IMR-90 (cell line): ENCODE results near the gene TM7SF3. TPM values are rescaled to one million over a fixed set of nuclear protein-coding genes. Genes with fewer than 3 reads are reported as not detected.

ENCODE experiments used
- ATAC-seq: fragments of 200-7000 bp; cut with Tn5 transposase; 2 replicates; pipeline ENCODE4 v1.9.1; 2020; ENCODE audit warnings: low read depth, mild to moderate bottlenecking, moderate library complexity
- BruUV-seq: library from RNA; stranded (reverse); fragments of 400-500 nt; replicated peaks from 2 replicates; lab custom pipeline; 2021; lab: Mats Ljungman, UMichigan
- CTCF ChIA-PET: fragments of 300-600 bp; formaldehyde crosslinking; extraction: SDS; loops from one replicate; lab custom pipeline; 2021; ENCODE audit warnings: antibody characterized with exemption; lab: Yijun Ruan, JAX
- POLR2A ChIA-PET: fragments of 300-600 bp; sonication (Branson Sonifier 250); formaldehyde crosslinking; loops from one replicate; lab custom pipeline; 2022; ENCODE audit warnings: antibody characterized with exemption; ENCODE audit not compliant: unreplicated experiment; lab: Charles Lee
- DNase-seq: peaks from one replicate; pipeline ENCODE4 v3.0.0; 2013
- H2AFZ ChIP-seq: replicated peaks from 2 replicates; pipeline ENCODE3; 2013; ENCODE audit warnings: low read length, mild to moderate bottlenecking; ENCODE audit not compliant: poor library complexity
- H2AK5ac ChIP-seq: 2 replicates; pipeline ENCODE4 v1.6.1; 2013; ENCODE audit warnings: low read depth, low read length, inconsistent platforms
- H2AK9ac ChIP-seq: replicated peaks from 2 replicates; pipeline ENCODE3; 2013; ENCODE audit warnings: mild to moderate bottlenecking, low read depth, low read length, moderate library complexity; ENCODE audit not compliant: poor library complexity
- H2BK120ac ChIP-seq: 2 replicates; pipeline ENCODE4 v1.6.1; 2013; ENCODE audit warnings: low read depth, low read length, inconsistent platforms
- H2BK15ac ChIP-seq: 3 replicates; pipeline ENCODE4 v1.6.1; 2013; ENCODE audit warnings: low read depth, low read length, inconsistent platforms
- H2BK20ac ChIP-seq: 2 replicates; pipeline ENCODE4 v1.6.1; 2013; ENCODE audit warnings: low read depth, mild to moderate bottlenecking, inconsistent platforms, low read length, moderate library complexity
- H2BK5ac ChIP-seq: 2 replicates; pipeline ENCODE4 v1.6.1; 2013; ENCODE audit warnings: mild to moderate bottlenecking, low read depth, low read length, inconsistent platforms; ENCODE audit not compliant: poor library complexity, severe bottlenecking
- H3K14ac ChIP-seq: replicated peaks from 2 replicates; pipeline ENCODE4 v1.6.1; 2013; ENCODE audit warnings: low read depth, low read length, inconsistent platforms
- H3K18ac ChIP-seq: 2 replicates; pipeline ENCODE4 v1.6.1; 2013; ENCODE audit warnings: low read depth, low read length, control low read depth
- H3K23ac ChIP-seq: 2 replicates; pipeline ENCODE4 v1.6.1; 2013; ENCODE audit warnings: low read depth, low read length, inconsistent platforms
- H3K27ac ChIP-seq: 2 replicates; pipeline ENCODE4 v1.5.1; 2013; ENCODE audit warnings: mild to moderate bottlenecking, control low read depth, low read length; ENCODE audit not compliant: insufficient read depth
- H3K27me3 ChIP-seq: 2 replicates; pipeline ENCODE4 v1.6.1; 2013; ENCODE audit warnings: low read length; ENCODE audit not compliant: control insufficient read depth, insufficient read depth
- H3K36me3 ChIP-seq: 2 replicates; pipeline ENCODE4 v1.6.1; 2013; ENCODE audit warnings: low read length, mixed read lengths; ENCODE audit not compliant: control insufficient read depth, insufficient read depth
- H3K4ac ChIP-seq: 2 replicates; pipeline ENCODE4 v1.6.1; 2013; ENCODE audit warnings: low read depth, low read length, inconsistent platforms
- H3K4me1 ChIP-seq: 2 replicates; pipeline ENCODE4 v1.6.1; 2013; ENCODE audit warnings: low read length, mixed read lengths; ENCODE audit not compliant: control insufficient read depth, insufficient read depth
- H3K4me2 ChIP-seq: 2 replicates; pipeline ENCODE4 v1.6.1; 2013; ENCODE audit warnings: low read depth, mild to moderate bottlenecking, control low read depth, low read length, moderate library complexity
- H3K4me3 ChIP-seq: 2 replicates; pipeline ENCODE4 v1.5.1; 2013; ENCODE audit warnings: low read depth, mild to moderate bottlenecking, control low read depth, low read length, moderate library complexity; ENCODE audit not compliant: insufficient read depth
- H3K56ac ChIP-seq: 2 replicates; pipeline ENCODE4 v1.6.1; 2013; ENCODE audit warnings: low read length, inconsistent platforms; ENCODE audit not compliant: insufficient read depth; ENCODE audit errors: extremely low read depth
- H3K79me1 ChIP-seq, 2 experiments: 2 replicates each; pipeline ENCODE4 v1.6.1; 2013; ENCODE audit warnings: low read length in 2 of 2, inconsistent platforms in 1 of 2, low read depth in 1 of 2
- H3K9ac ChIP-seq: 2 replicates; pipeline ENCODE4 v1.6.1; 2013; ENCODE audit warnings: low read depth, low read length, control low read depth
- H3K9me1 ChIP-seq: 2 replicates; pipeline ENCODE4 v1.6.1; 2013; ENCODE audit warnings: low read length, inconsistent platforms; ENCODE audit not compliant: insufficient read depth
- H3K9me3 ChIP-seq: 2 replicates; pipeline ENCODE4 v1.6.1; 2013; ENCODE audit warnings: low read length; ENCODE audit not compliant: control insufficient read depth, insufficient read depth
- H4K20me1 ChIP-seq: 2 replicates; pipeline ENCODE4 v1.6.1; 2013; ENCODE audit warnings: low read length, inconsistent platforms; ENCODE audit not compliant: insufficient read depth
- H4K5ac ChIP-seq: 2 replicates; pipeline ENCODE4 v1.6.1; 2013; ENCODE audit warnings: mild to moderate bottlenecking, low read depth, low read length, control low read depth
- H4K8ac ChIP-seq, 2 experiments: 2 replicates each; pipeline ENCODE4 v1.6.1; 2013; ENCODE audit warnings: low read depth in 2 of 2, low read length in 2 of 2, control low read depth in 1 of 2, inconsistent platforms in 1 of 2
- H4K91ac ChIP-seq: 2 replicates; pipeline ENCODE4 v1.6.1; 2013; ENCODE audit warnings: low read depth, low read length, inconsistent platforms; ENCODE audit not compliant: insufficient read depth
- BHLHE40 ChIP-seq: fragments of 150-350 bp; IDR thresholded peaks from 2 replicates; pipeline ENCODE4 v1.6.1; 2016; ENCODE audit warnings: mild to moderate bottlenecking, low read depth, low read length
- CEBPB ChIP-seq: IDR thresholded peaks from 2 replicates; pipeline ENCODE4 v1.6.1; 2012; ENCODE audit warnings: low read depth, low read length, improper control_type of control experiment
- CHD1 ChIP-seq: IDR thresholded peaks from 2 replicates; pipeline ENCODE4 v1.6.1; 2012; ENCODE audit warnings: low read depth, low read length, improper control_type of control experiment
- FOS ChIP-seq: fragments of 150-350 bp; IDR thresholded peaks from 2 replicates; pipeline ENCODE4 v1.6.1; 2016; ENCODE audit warnings: low read depth, low read length
- MAFK ChIP-seq: IDR thresholded peaks from 2 replicates; pipeline ENCODE4 v1.6.1; 2012; ENCODE audit warnings: low read depth, low read length, improper control_type of control experiment
- MAZ ChIP-seq: IDR thresholded peaks from 2 replicates; pipeline ENCODE4 v1.6.1; 2012; ENCODE audit warnings: low read depth, mild to moderate bottlenecking, low read length, improper control_type of control experiment, moderate library complexity, borderline replicate concordance
- MXI1 ChIP-seq: IDR thresholded peaks from 2 replicates; pipeline ENCODE4 v1.6.1; 2012; ENCODE audit warnings: low read depth, mild to moderate bottlenecking, low read length, moderate library complexity, borderline replicate concordance
- NFE2L2 ChIP-seq: fragments of 150-350 bp; IDR thresholded peaks from 2 replicates; pipeline ENCODE4 v1.6.1; 2016; ENCODE audit warnings: low read depth, mild to moderate bottlenecking, low read length
- POLR2A ChIP-seq: IDR thresholded peaks from 2 replicates; pipeline ENCODE4 v1.6.1; 2012; ENCODE audit warnings: mild to moderate bottlenecking, low read depth, low read length
- RAD21 ChIP-seq: IDR thresholded peaks from 2 replicates; pipeline ENCODE4 v1.6.1; 2012; ENCODE audit warnings: low read length, improper control_type of control experiment
- RCOR1 ChIP-seq: IDR thresholded peaks from 2 replicates; pipeline ENCODE4 v1.6.1; 2012; ENCODE audit warnings: mild to moderate bottlenecking, low read length, improper control_type of control experiment; ENCODE audit not compliant: insufficient replicate concordance
- RFX5 ChIP-seq: IDR thresholded peaks from 2 replicates; pipeline ENCODE4 v1.8.0; 2012; ENCODE audit warnings: low read depth, mild to moderate bottlenecking, low read length, moderate library complexity
- SMC3 ChIP-seq: fragments of 150-350 bp; IDR thresholded peaks from 2 replicates; pipeline ENCODE4 v1.6.1; 2016; ENCODE audit warnings: low read depth, mild to moderate bottlenecking, antibody characterized with exemption, low read length, moderate library complexity
- WGBS, 2 experiments: methylation state at CpG; one replicate each; pipeline versions ENCODE4 v1.1.5 to v1.1.7; 2013; ENCODE audit warnings: missing lambda C conversion rate in 2 of 2; ENCODE audit not compliant: insufficient read length in 1 of 2; ENCODE audit errors: extremely low coverage in 2 of 2; 5-methylcytosine and 5-hydroxymethylcytosine counted together
- dilution Hi-C: fragments of 300-500 bp; cut with HindIII; formaldehyde crosslinking; loops from one replicate; pipeline ENCODE4 v1.14.3; 2018; ENCODE audit warnings: low sequenced_read_pairs; ENCODE audit not compliant: unreplicated experiment
- in situ Hi-C: fragments of 300-500 bp; cut with MboI; formaldehyde crosslinking; loops from 3 replicates; pipeline ENCODE4 v1.14.3; 2019; ENCODE audit warnings: low sequenced_read_pairs, inconsistent platforms, mixed read lengths
- intact Hi-C: fragments of 100-400 bp; cut with micrococcal nuclease; formaldehyde crosslinking; loops from 2 replicates; pipeline ENCODE4 v1.10.0; 2022
- polyA plus RNA-seq, 3 experiments: library from polyadenylated mRNA; depleted of rRNA; stranded (reverse); fragments of >200 nt; gene quantifications; 2 replicates each; pipeline ENCODE4 v1.2.3, GENCODE V29; 2012; ENCODE audit warnings: low replicate concordance in 1 of 3
- total RNA-seq: library from RNA; depleted of rRNA; stranded (reverse); fragments of >200 nt; gene quantifications from 2 replicates; pipeline ENCODE4 v1.2.3, GENCODE V29; 2012
- TF ChIP-seq, protein P1 (sequence below): fragments of 150-350 bp; IDR thresholded peaks from 2 replicates; pipeline ENCODE4 v1.6.1; 2016; ENCODE audit warnings: low read depth, mild to moderate bottlenecking, low read length, moderate library complexity, borderline replicate concordance
- TF ChIP-seq, protein P2 (sequence below): fragments of 150-350 bp; IDR thresholded peaks from 2 replicates; pipeline ENCODE4 v1.6.1; 2017; ENCODE audit warnings: mild to moderate bottlenecking, antibody characterized with exemption, low read length, low read depth
- TF ChIP-seq, protein P3 (sequence below): conservative IDR thresholded peaks from 2 replicates; pipeline ENCODE4 v1.5.1; 2012; ENCODE audit warnings: mild to moderate bottlenecking, low read depth, low read length, improper control_type of control experiment

The TM7SF3 gene
- total and polyA plus RNA-seq, 2 of the 4 experiments (the other 2 are of a cell fraction) = 35.3 to 46.6 TPM

DNA sequence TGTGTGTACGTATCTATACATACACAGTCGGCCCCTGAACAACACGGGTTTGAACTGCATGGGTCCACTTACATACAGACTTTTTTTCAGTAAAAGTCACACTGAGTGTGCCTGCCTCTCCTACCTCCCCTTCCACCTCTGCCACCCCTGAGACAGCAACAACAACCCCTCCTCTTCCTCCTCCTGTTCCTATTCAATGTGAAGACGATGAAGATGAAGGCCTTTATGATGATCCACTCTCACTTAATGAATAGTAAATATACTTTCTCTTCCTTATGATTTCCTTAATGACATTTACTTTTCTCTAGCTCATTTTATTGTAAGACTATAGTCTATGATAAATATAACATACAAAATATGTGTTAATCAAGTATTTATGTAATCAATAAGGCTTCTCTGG lies 25.5 kb downstream of the TM7SF3 start:
- dilution Hi-C loops (no loop called here), in situ Hi-C loops (no loop called here), intact Hi-C loops (no loop called here)
- peaks cover 6% of the 10 kb centered on the region; the same call in 1 of the 2 replicates for H3K9me1 ChIP-seq
- H2AFZ ChIP-seq = no peak overlapping the region
- no TSS peak for BruUV-seq
- H3K23ac ChIP-seq = no peak overlapping the region
- H3K9me3 ChIP-seq = no peaks in the 10 kb centered on the region
- no peak overlapping the region for H3K18ac ChIP-seq
- TF ChIP-seq RFX5 (no peak), RAD21 (no peak), MAZ (no peak), CHD1 (no peak), MXI1 (no peak), SMC3 (no peak), MAFK (no peak), FOS (no peak), CEBPB (no peak), NFE2L2 (no peak), BHLHE40 (no peak), RCOR1 (no peak), POLR2A (no peak)
- TF ChIP-seq, protein P1, sequence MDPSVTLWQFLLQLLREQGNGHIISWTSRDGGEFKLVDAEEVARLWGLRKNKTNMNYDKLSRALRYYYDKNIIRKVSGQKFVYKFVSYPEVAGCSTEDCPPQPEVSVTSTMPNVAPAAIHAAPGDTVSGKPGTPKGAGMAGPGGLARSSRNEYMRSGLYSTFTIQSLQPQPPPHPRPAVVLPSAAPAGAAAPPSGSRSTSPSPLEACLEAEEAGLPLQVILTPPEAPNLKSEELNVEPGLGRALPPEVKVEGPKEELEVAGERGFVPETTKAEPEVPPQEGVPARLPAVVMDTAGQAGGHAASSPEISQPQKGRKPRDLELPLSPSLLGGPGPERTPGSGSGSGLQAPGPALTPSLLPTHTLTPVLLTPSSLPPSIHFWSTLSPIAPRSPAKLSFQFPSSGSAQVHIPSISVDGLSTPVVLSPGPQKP = no peak
- TF ChIP-seq, protein P2, sequence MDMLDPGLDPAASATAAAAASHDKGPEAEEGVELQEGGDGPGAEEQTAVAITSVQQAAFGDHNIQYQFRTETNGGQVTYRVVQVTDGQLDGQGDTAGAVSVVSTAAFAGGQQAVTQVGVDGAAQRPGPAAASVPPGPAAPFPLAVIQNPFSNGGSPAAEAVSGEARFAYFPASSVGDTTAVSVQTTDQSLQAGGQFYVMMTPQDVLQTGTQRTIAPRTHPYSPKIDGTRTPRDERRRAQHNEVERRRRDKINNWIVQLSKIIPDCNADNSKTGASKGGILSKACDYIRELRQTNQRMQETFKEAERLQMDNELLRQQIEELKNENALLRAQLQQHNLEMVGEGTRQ = no peak
- TF ChIP-seq, protein P3, sequence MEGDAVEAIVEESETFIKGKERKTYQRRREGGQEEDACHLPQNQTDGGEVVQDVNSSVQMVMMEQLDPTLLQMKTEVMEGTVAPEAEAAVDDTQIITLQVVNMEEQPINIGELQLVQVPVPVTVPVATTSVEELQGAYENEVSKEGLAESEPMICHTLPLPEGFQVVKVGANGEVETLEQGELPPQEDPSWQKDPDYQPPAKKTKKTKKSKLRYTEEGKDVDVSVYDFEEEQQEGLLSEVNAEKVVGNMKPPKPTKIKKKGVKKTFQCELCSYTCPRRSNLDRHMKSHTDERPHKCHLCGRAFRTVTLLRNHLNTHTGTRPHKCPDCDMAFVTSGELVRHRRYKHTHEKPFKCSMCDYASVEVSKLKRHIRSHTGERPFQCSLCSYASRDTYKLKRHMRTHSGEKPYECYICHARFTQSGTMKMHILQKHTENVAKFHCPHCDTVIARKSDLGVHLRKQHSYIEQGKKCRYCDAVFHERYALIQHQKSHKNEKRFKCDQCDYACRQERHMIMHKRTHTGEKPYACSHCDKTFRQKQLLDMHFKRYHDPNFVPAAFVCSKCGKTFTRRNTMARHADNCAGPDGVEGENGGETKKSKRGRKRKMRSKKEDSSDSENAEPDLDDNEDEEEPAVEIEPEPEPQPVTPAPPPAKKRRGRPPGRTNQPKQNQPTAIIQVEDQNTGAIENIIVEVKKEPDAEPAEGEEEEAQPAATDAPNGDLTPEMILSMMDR = no peak
- no peak overlapping the region for H4K5ac ChIP-seq
- H3K9ac ChIP-seq = no peak overlapping the region
- H3K27ac ChIP-seq = no peak overlapping the region
- H2BK20ac ChIP-seq = no peak overlapping the region
- H3K79me1 ChIP-seq = peaks cover 3 to 6% of the 10 kb centered on the region in 2 experiments; a peak in 2 of 4 replicates
- no peak overlapping the region for H2AK5ac ChIP-seq
- H3K4me2 ChIP-seq = no peak overlapping the region
- no peak overlapping the region for H2BK15ac ChIP-seq
- POLR2A ChIA-PET = interaction anchor here (0.7 kb wide), 1 partner anchor 669 kb away, joined by 6 read pairs; no protein-coding TSS in a partner anchor
- H2BK5ac ChIP-seq = no peak overlapping the region
- CTCF ChIA-PET = no interaction called here
- no peaks in the 10 kb centered on the region for H3K27me3 ChIP-seq
- no peak overlapping the region for H3K56ac ChIP-seq
- H2AK9ac ChIP-seq = no peak overlapping the region
- no peak overlapping the region for H3K4ac ChIP-seq
- no peak overlapping the region for H4K8ac ChIP-seq
- no peak overlapping the region for H3K4me3 ChIP-seq
- no peak overlapping the region for H2BK120ac ChIP-seq
- H3K36me3 ChIP-seq = peaks cover 4% of the 10 kb centered on the region; the same call in 1 of the 2 replicates
- no peak for ATAC-seq
- H4K91ac ChIP-seq = no peak overlapping the region
- no peak overlapping the region for H3K14ac ChIP-seq
- DNase-seq = no peak
- no CpG with 5 or more reads among the region's 4 CpGs for WGBS, 2 experiments
- no peaks in the 10 kb centered on the region; the same call in 1 of the 2 replicates for H4K20me1 ChIP-seq
- H3K4me1 ChIP-seq = no peaks in the 10 kb centered on the region
